Activated CD4-positive, CD25-positive, alpha-beta regulatory T cell treated with anti-CD3 and anti-CD28 coated beads, Interleukin-2, amount 50 U/mL, for 72 hours (primary cell): Measurements from ENCODE around the gene DCDC1.

ENCODE experiments used
- DNase-seq: peaks from one replicate; pipeline ENCODE4 v3.0.0; 2021

The DCDC1 gene

GRCh38 chr11:30823119-30823518, 546.4 kb downstream of the DCDC1 start:
- no peak for DNase-seq

GRCh38 chr11:30821438-30821965, 548.0 kb downstream of the DCDC1 start:
- DNase-seq: no peak

- DNase-seq: no peak
These were observed 550.8 kb downstream of the DCDC1 start for GRCh38 chr11:30818721-30819120.

- no peak for DNase-seq
These were observed 552.3 kb downstream of the DCDC1 start for GRCh38 chr11:30816959-30817880.

GRCh38 chr11:30815619-30816018, 553.9 kb downstream of the DCDC1 start:
- no peak for DNase-seq

GRCh38 chr11:30814737-30815136, 554.8 kb downstream of the DCDC1 start:
- no peak for DNase-seq
